Frontal cortex (tissue), 4 donors: ENCODE measurements around the gene NSUN6. TPM values are rescaled to one million over a fixed set of nuclear protein-coding genes. Genes with fewer than 3 reads are reported as not detected.

Source experiments
- DNase-seq, 2 donors: peaks; one replicate each; pipeline ENCODE4 v3.0.0; 2012; ENCODE audit warnings: low spot score in 2 of 2
- FAIRE-seq: peaks from 2 replicates; lab custom pipeline; 2012; peaks lifted over from hg19 to GRCh38; lab: Jason Lieb, UNC
- total RNA-seq: library from RNA; depleted of rRNA; stranded (reverse); fragments of >200 nt; gene quantifications from one replicate; pipeline ENCODE4 v1.2.3, GENCODE V29; 2014
- donor health status: control.
- donor health status: control.
- donor health status: control.

The NSUN6 gene
- total RNA-seq: 34.2 TPM

GRCh38 chr10:18651324-18652007 lies at the start of gene NSUN6:
Gene NSUN6 (minus strand): TSS chr10:18651587. CDS start chr10:18651203, 384 bp downstream.
- DNase-seq (peak; percentile 57 to 70), FAIRE-seq (no peak)

- FAIRE-seq (no peak), DNase-seq (no peak)
These were observed 48.8 kb upstream of the NSUN6 start for GRCh38 chr10:18699849-18700840.

GRCh38 chr10:18690541-18690940 lies 39.2 kb upstream of the NSUN6 start:
- DNase-seq: no peak
- no peak for FAIRE-seq

GRCh38 chr10:18689498-18689897 lies 38.1 kb upstream of the NSUN6 start:
- FAIRE-seq (no peak), DNase-seq (no peak)

DNA sequence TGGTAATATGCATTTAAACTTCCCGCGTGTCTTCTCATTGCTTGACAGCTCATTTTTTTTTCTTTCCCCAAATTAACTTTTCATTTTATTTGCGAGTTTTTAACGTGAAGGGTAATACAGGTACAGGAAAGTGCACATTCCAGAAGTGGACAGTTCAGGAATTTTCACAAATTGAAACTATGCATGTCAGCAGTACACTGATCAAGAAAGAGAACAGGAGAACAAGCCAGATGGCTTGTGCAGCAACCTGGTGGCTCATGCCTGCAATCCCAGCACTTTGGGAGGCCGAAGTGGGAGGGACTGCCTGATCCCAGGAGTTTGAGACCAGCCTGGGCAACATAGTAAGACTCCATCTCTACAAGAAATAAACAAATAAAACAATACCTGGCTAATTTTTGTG lies 36.3 kb upstream of the NSUN6 start:
- FAIRE-seq (no peak), DNase-seq (no peak)

GRCh38 chr10:18687195-18687594 lies 35.8 kb upstream of the NSUN6 start:
- FAIRE-seq (no peak), DNase-seq (no peak)

GRCh38 chr10:18685555-18685954 lies 34.2 kb upstream of the NSUN6 start:
- DNase-seq: no peak

GRCh38 chr10:18684953-18685352 lies 33.6 kb upstream of the NSUN6 start:
- FAIRE-seq (no peak), DNase-seq (no peak)

More at GRCh38 chr10:18685555-18685954, 34.2 kb upstream of the NSUN6 start:
- FAIRE-seq: no peak

GRCh38 chr10:18684416-18684815 lies 33.0 kb upstream of the NSUN6 start:
- no peak for FAIRE-seq
- no peak for DNase-seq

DNA sequence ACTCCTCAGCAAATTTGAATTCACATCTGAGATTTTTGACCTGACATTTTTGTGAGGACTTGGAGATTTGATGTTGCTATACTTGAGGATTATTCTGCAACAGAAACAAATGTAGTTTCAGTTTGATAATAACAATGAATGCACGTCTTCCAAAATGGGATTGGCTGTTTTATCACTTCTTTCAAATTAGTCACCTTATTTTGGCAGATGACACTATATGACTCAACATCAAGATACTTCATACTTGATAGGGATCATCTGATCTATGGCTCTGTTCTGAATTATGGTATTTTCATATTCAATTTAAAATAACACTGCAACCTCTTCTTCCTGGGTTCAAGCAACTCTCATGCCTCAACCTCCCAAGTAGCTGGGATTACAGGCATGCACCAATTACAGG lies 32.0 kb upstream of the NSUN6 start:
- FAIRE-seq (no peak), DNase-seq (no peak)

DNA sequence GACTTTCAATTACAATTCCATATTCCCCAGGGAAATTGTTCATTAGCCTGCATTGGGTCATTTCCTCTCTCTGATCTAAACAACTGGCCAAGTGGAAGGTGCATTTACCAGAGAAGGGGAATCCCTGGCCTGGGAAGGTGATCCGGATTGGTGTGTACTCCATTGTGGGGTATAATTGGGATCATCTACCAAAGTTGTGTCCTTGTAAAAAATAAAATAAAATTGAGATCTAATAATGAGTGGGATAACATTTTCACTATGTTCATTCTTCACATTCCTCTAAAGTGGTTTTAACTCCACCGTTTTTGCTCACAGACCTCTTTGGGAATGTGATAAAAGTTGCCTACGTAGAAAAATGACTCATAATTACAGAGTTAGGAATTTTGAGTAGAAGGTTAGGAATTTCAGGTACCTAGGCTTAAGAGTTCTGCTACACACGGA lies 30.6 kb upstream of the NSUN6 start:
- FAIRE-seq: no peak
- no peak for DNase-seq

GRCh38 chr10:18681366-18681765 lies 30.0 kb upstream of the NSUN6 start:
- FAIRE-seq (no peak), DNase-seq (no peak)

DNA sequence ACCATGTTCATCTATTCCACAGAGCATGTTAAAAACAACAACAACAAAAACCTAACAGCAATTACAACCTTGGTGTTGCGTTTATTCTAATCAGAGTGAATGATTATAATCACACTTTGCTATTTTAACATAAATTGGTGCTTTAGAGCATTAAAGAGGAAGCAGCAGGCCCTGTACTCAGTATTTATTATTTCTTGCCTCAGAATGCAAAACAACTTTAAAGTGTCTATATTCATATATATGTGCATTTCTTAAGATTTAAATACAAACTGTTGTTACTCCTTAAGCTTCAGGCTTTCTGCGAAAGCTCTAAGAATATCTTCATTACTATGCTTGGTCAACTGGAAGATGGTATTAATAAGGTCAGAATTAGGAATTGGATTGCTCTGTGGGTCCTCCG lies 29.4 kb upstream of the NSUN6 start:
- FAIRE-seq (no peak), DNase-seq (no peak)

- no peak for DNase-seq
- no peak for FAIRE-seq
These were observed 23.9 kb upstream of the NSUN6 start for GRCh38 chr10:18675086-18675801.

GRCh38 chr10:18668026-18668425 lies 16.6 kb upstream of the NSUN6 start:
- FAIRE-seq: no peak

GRCh38 chr10:18666810-18667209 lies 15.4 kb upstream of the NSUN6 start:
- DNase-seq: no peak
- no peak for FAIRE-seq

More at GRCh38 chr10:18668026-18668425, 16.6 kb upstream of the NSUN6 start:
- DNase-seq: no peak

- FAIRE-seq: no peak
These were observed 14.6 kb upstream of the NSUN6 start for GRCh38 chr10:18665815-18666558.

DNA sequence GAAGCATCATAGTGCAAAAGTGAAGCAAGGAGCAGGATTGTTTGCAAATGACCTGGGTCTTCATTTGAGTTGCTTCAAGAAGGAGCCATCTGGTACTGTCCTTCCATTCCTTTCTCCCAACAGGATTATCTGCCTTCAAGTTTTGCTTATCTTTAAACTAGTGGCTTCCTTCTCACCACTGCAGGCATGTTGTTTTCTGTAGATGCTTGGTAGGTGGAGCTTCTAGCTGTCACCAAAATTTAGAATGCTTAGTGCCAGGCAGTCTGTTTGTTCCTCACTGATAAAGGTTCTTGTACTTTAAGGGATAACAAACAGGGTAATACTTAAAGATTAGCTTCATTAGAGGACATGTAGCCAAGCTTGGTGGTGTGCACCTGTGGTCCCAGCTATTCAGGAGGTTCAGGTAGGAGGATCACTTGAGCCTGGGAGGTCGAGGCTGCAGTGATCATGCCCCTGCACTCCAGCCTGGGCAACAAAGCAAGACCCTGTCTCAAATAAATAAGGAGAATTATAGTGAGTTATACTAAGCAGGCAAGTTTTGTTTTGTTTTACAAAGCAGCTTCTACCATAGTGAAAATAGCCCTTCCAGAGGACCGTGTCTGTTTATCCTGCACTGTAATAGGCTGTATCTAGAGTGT lies 13.6 kb upstream of the NSUN6 start:
- FAIRE-seq (no peak), DNase-seq (no peak)

More at GRCh38 chr10:18665815-18666558, 14.6 kb upstream of the NSUN6 start:
- DNase-seq: no peak

DNA sequence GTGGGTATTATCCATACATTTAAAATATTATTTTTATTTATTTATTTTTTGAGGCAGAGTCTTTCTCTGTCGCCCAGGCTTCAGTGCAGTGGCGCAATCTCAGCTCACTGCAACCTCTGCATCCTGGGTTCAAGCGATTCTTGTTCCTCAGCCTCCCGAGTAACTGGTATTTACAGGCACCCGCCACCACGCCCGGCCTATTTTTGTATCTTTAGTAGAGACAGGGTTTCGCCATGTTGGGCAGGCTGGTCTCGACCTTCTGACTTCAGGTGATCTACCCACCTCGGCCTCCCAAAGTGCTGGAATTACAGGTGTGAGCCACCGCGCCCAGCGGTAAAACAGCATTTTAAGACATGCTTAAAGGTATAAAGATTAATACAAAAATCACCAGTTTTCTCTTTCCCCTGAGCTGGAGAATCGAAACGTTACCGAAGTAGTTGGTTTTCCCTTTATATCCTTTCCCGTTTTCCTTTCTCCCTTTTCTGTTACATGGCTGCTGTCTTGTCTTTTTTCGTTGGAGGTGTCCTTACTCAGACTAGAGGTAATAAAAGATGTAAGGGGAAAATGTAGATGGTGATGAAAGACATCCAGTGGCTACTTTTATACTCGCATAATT lies 9.5 kb upstream of the NSUN6 start:
- DNase-seq (no peak), FAIRE-seq (no peak)
